H9 (cell line): Measurements from ENCODE around the gene ANKRD12. TPM values are rescaled to one million over a fixed set of nuclear protein-coding genes. Genes with fewer than 3 reads are reported as not detected.

Experiments used
- DNase-seq: peaks from one replicate; pipeline ENCODE4 v3.0.0-alpha.2; 2017
- H2AFZ ChIP-seq: one replicate; pipeline ENCODE4 v1.6.1; 2013; ENCODE audit warnings: mild to moderate bottlenecking, low read length, control low read depth, moderate library complexity
- H2AK5ac ChIP-seq: 2 replicates; pipeline ENCODE4 v1.6.1; 2013; ENCODE audit warnings: low read length, control low read depth, mixed read lengths; ENCODE audit not compliant: insufficient read length
- H2BK120ac ChIP-seq: one replicate; pipeline ENCODE4 v1.6.1; 2013; ENCODE audit warnings: low read depth, mild to moderate bottlenecking, low read length, control low read depth, inconsistent platforms; ENCODE audit not compliant: poor library complexity, severe bottlenecking
- H2BK12ac ChIP-seq: 2 replicates; pipeline ENCODE4 v1.6.1; 2013; ENCODE audit warnings: low read length, control low read depth, mixed read lengths, low read depth; ENCODE audit not compliant: insufficient read length
- H2BK15ac ChIP-seq: 2 replicates; pipeline ENCODE4 v1.6.1; 2013; ENCODE audit warnings: low read depth, low read length, control low read depth
- H2BK20ac ChIP-seq: one replicate; pipeline ENCODE4 v1.6.1; 2013; ENCODE audit warnings: low read depth, mild to moderate bottlenecking, low read length, control low read depth, inconsistent platforms; ENCODE audit not compliant: poor library complexity, severe bottlenecking
- H2BK5ac ChIP-seq: 2 replicates; pipeline ENCODE4 v1.6.1; 2013; ENCODE audit warnings: low read length, control low read depth, mixed read lengths; ENCODE audit not compliant: insufficient read length
- H3K14ac ChIP-seq: 2 replicates; pipeline ENCODE4 v1.6.1; 2013; ENCODE audit warnings: low read length, control low read depth; ENCODE audit not compliant: insufficient read depth
- H3K18ac ChIP-seq: 2 replicates; pipeline ENCODE4 v1.6.1; 2013; ENCODE audit warnings: low read depth, mild to moderate bottlenecking, mixed read lengths, low read length, control low read depth; ENCODE audit not compliant: insufficient read length
- H3K23ac ChIP-seq: 2 replicates; pipeline ENCODE4 v1.6.1; 2013; ENCODE audit warnings: low read length, control low read depth, mixed read lengths, low read depth; ENCODE audit not compliant: insufficient read length
- H3K23me2 ChIP-seq: 2 replicates; pipeline ENCODE4 v1.6.1; 2013; ENCODE audit warnings: low read depth, mild to moderate bottlenecking, mixed read lengths, low read length, control low read depth; ENCODE audit not compliant: insufficient read length, poor library complexity, severe bottlenecking
- H3K27ac ChIP-seq: 2 replicates; pipeline ENCODE4 v1.5.1; 2013; ENCODE audit warnings: low read length, control low read depth, mixed read lengths, low read depth; ENCODE audit not compliant: insufficient read length
- H3K27me3 ChIP-seq: 2 replicates; pipeline ENCODE4 v1.6.1; 2013; ENCODE audit warnings: low read length, control low read depth, inconsistent platforms; ENCODE audit not compliant: insufficient read depth
- H3K4ac ChIP-seq: 2 replicates; pipeline ENCODE4 v1.6.1; 2013; ENCODE audit warnings: low read depth, mild to moderate bottlenecking, control low read depth, inconsistent platforms, low read length, moderate library complexity
- H3K4me1 ChIP-seq: 2 replicates; pipeline ENCODE4 v1.6.1; 2013; ENCODE audit warnings: low read length, control low read depth, inconsistent platforms; ENCODE audit not compliant: insufficient read depth
- H3K4me2 ChIP-seq: 2 replicates; pipeline ENCODE4 v1.6.1; 2013; ENCODE audit warnings: low read length, control low read depth, mixed read lengths; ENCODE audit not compliant: insufficient read length, insufficient read depth
- H3K56ac ChIP-seq: 2 replicates; pipeline ENCODE4 v1.6.1; 2013; ENCODE audit warnings: low read depth, mild to moderate bottlenecking, mixed read lengths, low read length, control low read depth; ENCODE audit not compliant: insufficient read length
- H3K79me1 ChIP-seq: 2 replicates; pipeline ENCODE4 v1.6.1; 2013; ENCODE audit warnings: low read depth, mild to moderate bottlenecking, moderate library complexity, low read length, control low read depth, inconsistent platforms; ENCODE audit not compliant: insufficient read depth, poor library complexity, severe bottlenecking
- H3K79me2 ChIP-seq: 2 replicates; pipeline ENCODE4 v1.6.1; 2013; ENCODE audit warnings: low read length, control low read depth, inconsistent platforms; ENCODE audit not compliant: insufficient read depth
- H3K9ac ChIP-seq: 2 replicates; pipeline ENCODE4 v1.6.1; 2013; ENCODE audit warnings: low read length, control low read depth, mixed read lengths; ENCODE audit not compliant: insufficient read length; ENCODE audit errors: extremely low read depth
- H3K9me3 ChIP-seq: one replicate; pipeline ENCODE4 v1.6.1; 2013; ENCODE audit warnings: low read depth, low read length, inconsistent platforms; ENCODE audit not compliant: control insufficient read depth
- H3T11ph ChIP-seq: one replicate; pipeline ENCODE4 v1.6.1; 2013; ENCODE audit warnings: mild to moderate bottlenecking, low read length, control low read depth, inconsistent platforms
- H4K20me1 ChIP-seq: one replicate; pipeline ENCODE4 v1.6.1; 2013; ENCODE audit not compliant: control insufficient read depth, insufficient read length, insufficient read depth
- H4K5ac ChIP-seq: 2 replicates; pipeline ENCODE4 v1.6.1; 2013; ENCODE audit warnings: low read depth, mild to moderate bottlenecking, mixed read lengths, low read length, control low read depth; ENCODE audit not compliant: insufficient read length
- H4K8ac ChIP-seq: replicated peaks from 2 replicates; pipeline ENCODE4 v1.6.1; 2013; ENCODE audit warnings: low read length, control low read depth, mixed read lengths, low read depth; ENCODE audit not compliant: insufficient read length
- H4K91ac ChIP-seq: 2 replicates; pipeline ENCODE4 v1.6.1; 2013; ENCODE audit warnings: low read depth, mild to moderate bottlenecking, moderate library complexity, mixed read lengths, low read length, control low read depth; ENCODE audit not compliant: insufficient read length
- H3K27ac Mint-ChIP-seq, 3 experiments: 2 replicates in 2 of 3; 3 replicates in 1 of 3; pipeline ENCODE4 v1.8.0; 2020 to 2021; ENCODE audit warnings: mixed read lengths in 3 of 3, mild to moderate bottlenecking in 1 of 3, moderate library complexity in 1 of 3
- H3K27me3 Mint-ChIP-seq: 2 replicates; pipeline ENCODE4 v1.8.0; 2021; ENCODE audit warnings: low read depth, mild to moderate bottlenecking, moderate library complexity, mixed read lengths
- H3K36me3 Mint-ChIP-seq, 3 experiments: 2 replicates in 2 of 3; 3 replicates in 1 of 3; pipeline ENCODE4 v1.8.0; 2020 to 2021; ENCODE audit warnings: low read depth in 3 of 3, mixed read lengths in 3 of 3; ENCODE audit not compliant: insufficient read depth in 1 of 3
- H3K4me1 Mint-ChIP-seq, 2 experiments: 2 replicates each; pipeline ENCODE4 v1.8.0; 2020; ENCODE audit warnings: mixed read lengths in 2 of 2
- H3K4me3 Mint-ChIP-seq, 2 experiments: 2 replicates in 1 of 2; 3 replicates in 1 of 2; pipeline ENCODE4 v1.8.0; 2020 to 2021; ENCODE audit warnings: mild to moderate bottlenecking in 2 of 2, mixed read lengths in 2 of 2, moderate library complexity in 1 of 2
- H3K9me3 Mint-ChIP-seq, 2 experiments: 2 replicates in 1 of 2; 3 replicates in 1 of 2; pipeline ENCODE4 v1.8.0; 2020; ENCODE audit warnings: mild to moderate bottlenecking in 2 of 2, mixed read lengths in 2 of 2, moderate library complexity in 1 of 2
- CTCF ChIP-seq: fragments of 200-600 bp; sonication (generic); conservative IDR thresholded peaks from 3 replicates; pipeline ENCODE4 v1.8.0; 2021; ENCODE audit warnings: antibody characterized with exemption, mild to moderate bottlenecking
- WGBS: extraction: QIAGEN DNeasy Blood & Tissue Kit; methylation state at CpG from one replicate; pipeline ENCODE4 v1.1.7; 2013; ENCODE audit warnings: missing lambda C conversion rate, low lambda C conversion rate, mixed read lengths; ENCODE audit not compliant: insufficient read length; ENCODE audit errors: extremely low coverage; 5-methylcytosine and 5-hydroxymethylcytosine counted together
- total RNA-seq: library from RNA; stranded (reverse); gene quantifications from 2 replicates; pipeline ENCODE4 v1.2.1, GENCODE V29; 2021

ANKRD12 gene
- total RNA-seq, 1 experiment from 2014 or later: 38.9 TPM

- no peak overlapping the region for H3K27ac Mint-ChIP-seq
- Histone ChIP-seq H3K27ac (no peak overlapping the region), H3K4me1 (no peaks in the 10 kb centered on the region), H3T11ph (no peak overlapping the region), H2BK12ac (no peak overlapping the region), H2BK20ac (no peak overlapping the region), H2AFZ (no peak overlapping the region), H3K4me2 (no peak overlapping the region), H3K18ac (no peak overlapping the region), H4K8ac (no peak overlapping the region), H2AK5ac (no peak overlapping the region), H3K79me2 (no peaks in the 10 kb centered on the region), H3K79me1 (no peaks in the 10 kb centered on the region), H3K4ac (no peak overlapping the region), H3K14ac (no peak overlapping the region), H4K91ac (no peak overlapping the region), H2BK5ac (no peak overlapping the region), H3K9ac (no peak overlapping the region), H3K27me3 (no peaks in the 10 kb centered on the region), H4K5ac (no peak overlapping the region), H2BK15ac (no peak overlapping the region), H3K23me2 (no peaks in the 10 kb centered on the region), H3K9me3 (no peaks in the 10 kb centered on the region), H4K20me1 (no peaks in the 10 kb centered on the region), H3K56ac (no peak overlapping the region), H3K23ac (no peak overlapping the region), H2BK120ac (no peak overlapping the region)
- no CpG with 5 or more reads among the region's 1 CpG for WGBS
- H3K9me3 Mint-ChIP-seq: no peaks in the 10 kb centered on the region
- no peak for TF ChIP-seq CTCF
- peaks cover 3 to 4% of the 10 kb centered on the region in 2 experiments for H3K4me1 Mint-ChIP-seq
- H3K27me3 Mint-ChIP-seq: no peaks in the 10 kb centered on the region
- H3K4me3 Mint-ChIP-seq: no peak overlapping the region
- peaks cover 4 to 27% (median 16%) of the 10 kb centered on the region in 3 experiments; a peak in 6 of 7 replicates for H3K36me3 Mint-ChIP-seq
- no peak for DNase-seq
Measured at GRCh38 chr18:9281780-9282179, 145.2 kb downstream of the ANKRD12 start.
